ENCODE results near the gene CGNL1.

CGNL1 gene

DNA sequence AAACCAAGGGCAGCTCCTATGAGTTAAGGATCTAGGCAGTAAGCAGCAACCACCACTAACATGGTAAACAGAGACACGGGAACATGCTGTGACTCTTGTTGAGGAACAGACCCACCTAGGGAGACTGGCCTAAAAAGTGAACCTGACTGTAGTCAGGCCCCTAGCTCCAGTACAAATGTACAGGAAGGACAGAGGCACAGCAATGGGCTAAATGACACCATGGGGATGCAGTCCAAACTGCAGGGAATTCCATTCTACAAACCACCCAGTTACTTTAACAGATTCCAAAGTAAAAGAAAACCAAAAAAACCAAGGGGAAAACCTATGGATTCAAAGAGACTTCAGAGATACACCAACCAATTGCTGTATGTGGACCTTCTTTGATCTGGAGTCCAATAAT is 28.2 kb upstream of the CGNL1 start:
- Histone ChIP-seq H2AFZ (ENCODE audit: low read depth, low read length) (no peak overlapping the region), H3K9ac (ENCODE audit: low read depth, low read length) (no peak overlapping the region), H3K27me3 (ENCODE audit: insufficient read depth, low read length, poor library complexity) (no peaks in the 10 kb centered on the region), H4K20me1 (ENCODE audit: insufficient read depth, low read length) (no peaks in the 10 kb centered on the region), H3K27ac (ENCODE audit: low read length) (no peak overlapping the region), H3K4me3 (ENCODE audit: low read depth in 1 of 2, low read length in 2 of 2) (no peak overlapping the region), H3K9me3 (ENCODE audit: insufficient read depth, low read length, severe bottlenecking) (no peaks in the 10 kb centered on the region), H3K4me2 (ENCODE audit: insufficient read depth, low read length) (no peak overlapping the region), H3K4me1 (ENCODE audit: insufficient read depth, low read length) (no peaks in the 10 kb centered on the region), H3K36me3 (ENCODE audit: insufficient read depth, low read length) (no peaks in the 10 kb centered on the region), H3K79me2 (ENCODE audit: insufficient read depth, low read length) (no peaks in the 10 kb centered on the region)
- no peak for DNase-seq
- no peak for ATAC-seq (ENCODE audit: insufficient read depth, low read depth)
- TF ChIP-seq, protein P1, sequence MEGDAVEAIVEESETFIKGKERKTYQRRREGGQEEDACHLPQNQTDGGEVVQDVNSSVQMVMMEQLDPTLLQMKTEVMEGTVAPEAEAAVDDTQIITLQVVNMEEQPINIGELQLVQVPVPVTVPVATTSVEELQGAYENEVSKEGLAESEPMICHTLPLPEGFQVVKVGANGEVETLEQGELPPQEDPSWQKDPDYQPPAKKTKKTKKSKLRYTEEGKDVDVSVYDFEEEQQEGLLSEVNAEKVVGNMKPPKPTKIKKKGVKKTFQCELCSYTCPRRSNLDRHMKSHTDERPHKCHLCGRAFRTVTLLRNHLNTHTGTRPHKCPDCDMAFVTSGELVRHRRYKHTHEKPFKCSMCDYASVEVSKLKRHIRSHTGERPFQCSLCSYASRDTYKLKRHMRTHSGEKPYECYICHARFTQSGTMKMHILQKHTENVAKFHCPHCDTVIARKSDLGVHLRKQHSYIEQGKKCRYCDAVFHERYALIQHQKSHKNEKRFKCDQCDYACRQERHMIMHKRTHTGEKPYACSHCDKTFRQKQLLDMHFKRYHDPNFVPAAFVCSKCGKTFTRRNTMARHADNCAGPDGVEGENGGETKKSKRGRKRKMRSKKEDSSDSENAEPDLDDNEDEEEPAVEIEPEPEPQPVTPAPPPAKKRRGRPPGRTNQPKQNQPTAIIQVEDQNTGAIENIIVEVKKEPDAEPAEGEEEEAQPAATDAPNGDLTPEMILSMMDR (IDR thresholded peaks at IDR 0.05; ENCODE audit: borderline replicate concordance, extremely low read depth, low read length, poor library complexity, severe bottlenecking) = no peak
- TF ChIP-seq EZH2 (IDR thresholded peaks at IDR 0.05; ENCODE audit: borderline replicate concordance, low read depth, low read length, severe bottlenecking) = no peak

DNA sequence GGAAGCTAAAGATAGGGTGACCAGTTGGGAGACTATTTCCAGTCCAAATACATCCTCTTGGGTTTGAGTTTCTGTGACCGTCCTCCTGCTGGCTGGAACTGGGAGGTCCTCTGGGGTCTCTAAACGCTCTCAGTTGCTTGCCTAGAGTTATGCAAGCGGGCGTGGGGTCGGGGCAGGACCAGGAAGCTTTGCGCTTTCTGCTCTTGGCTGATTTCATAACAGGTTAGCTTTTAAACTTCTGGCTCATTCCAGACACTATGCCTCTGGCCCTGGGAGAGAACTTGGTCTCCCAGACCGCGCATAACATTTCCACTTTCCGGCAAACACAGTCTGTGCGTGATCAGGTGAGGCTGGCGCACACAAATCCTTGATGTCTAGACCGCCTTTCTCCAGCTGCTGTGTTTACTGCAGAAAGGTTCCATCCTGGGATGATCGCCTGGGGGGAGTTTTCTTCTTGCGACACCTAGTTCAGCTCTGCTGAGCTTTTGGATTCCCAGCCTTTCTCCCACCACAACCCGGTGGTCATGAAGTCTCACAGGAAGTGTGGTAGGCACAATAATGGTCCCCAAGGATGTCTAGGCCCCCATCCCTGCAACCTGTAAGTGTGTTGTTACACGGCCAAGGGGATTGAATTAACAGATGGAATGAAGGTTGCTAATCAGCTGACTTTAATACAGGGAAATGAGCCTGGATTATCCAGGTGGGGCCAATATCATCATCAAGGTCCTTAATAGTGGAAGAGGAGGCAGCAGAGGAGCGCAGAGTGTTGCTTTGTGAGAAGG is 23.6 kb upstream of the CGNL1 start:
- Histone ChIP-seq H3K36me3 (ENCODE audit: insufficient read depth, low read length) (no peaks in the 10 kb centered on the region), H3K79me2 (ENCODE audit: insufficient read depth, low read length) (no peaks in the 10 kb centered on the region), H3K27ac (ENCODE audit: low read length) (no peak overlapping the region), H3K9me3 (ENCODE audit: insufficient read depth, low read length, severe bottlenecking) (no peaks in the 10 kb centered on the region), H4K20me1 (ENCODE audit: insufficient read depth, low read length) (no peaks in the 10 kb centered on the region), H3K9ac (ENCODE audit: low read depth, low read length) (no peak overlapping the region), H3K4me2 (ENCODE audit: insufficient read depth, low read length) (no peak overlapping the region), H2AFZ (ENCODE audit: low read depth, low read length) (no peak overlapping the region), H3K27me3 (ENCODE audit: insufficient read depth, low read length, poor library complexity) (peaks cover 6% of the 10 kb centered on the region), H3K4me1 (ENCODE audit: insufficient read depth, low read length) (no peaks in the 10 kb centered on the region), H3K4me3 (ENCODE audit: low read depth in 1 of 2, low read length in 2 of 2) (no peak overlapping the region)
- DNase-seq = no peak
- TF ChIP-seq, protein P1 (IDR thresholded peaks at IDR 0.05; ENCODE audit: borderline replicate concordance, extremely low read depth, low read length, poor library complexity, severe bottlenecking) = no peak
- TF ChIP-seq EZH2 (IDR thresholded peaks at IDR 0.05; ENCODE audit: borderline replicate concordance, low read depth, low read length, severe bottlenecking) = no peak
- no peak for ATAC-seq (ENCODE audit: insufficient read depth, low read depth)

DNA sequence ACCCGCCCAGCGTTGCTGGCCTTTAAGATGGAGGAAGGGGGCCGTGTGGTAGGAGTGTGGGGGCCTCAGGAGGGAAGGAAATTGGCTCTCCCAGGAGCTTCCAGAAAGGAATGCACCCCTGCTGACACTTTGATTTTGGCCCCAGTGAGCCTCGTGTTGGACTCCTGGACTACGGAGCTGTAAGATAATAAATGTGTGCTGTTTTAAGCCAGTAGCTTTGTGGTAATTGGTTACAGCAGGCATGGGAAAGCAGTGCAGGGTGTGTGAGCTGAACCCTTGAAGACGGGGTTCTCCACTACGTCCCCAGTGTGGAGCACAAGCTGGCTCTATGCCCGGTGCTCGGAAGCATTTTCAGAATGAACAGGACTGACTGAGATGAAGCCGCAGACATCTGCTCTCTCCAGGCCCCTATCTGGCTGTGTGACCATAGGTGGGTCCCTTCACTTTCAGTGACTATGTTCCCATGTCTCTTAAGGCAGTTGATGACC is 22.9 kb upstream of the CGNL1 start:
- no peaks in the 10 kb centered on the region for H4K20me1 ChIP-seq (ENCODE audit: insufficient read depth, low read length)
- H3K4me1 ChIP-seq (ENCODE audit: insufficient read depth, low read length) = no peaks in the 10 kb centered on the region
- ATAC-seq (ENCODE audit: insufficient read depth, low read depth) (no peak), DNase-seq (no peak)
- TF ChIP-seq EZH2 (IDR thresholded peaks at IDR 0.05; ENCODE audit: borderline replicate concordance, low read depth, low read length, severe bottlenecking) = no peak
- TF ChIP-seq, protein P1 (IDR thresholded peaks at IDR 0.05; ENCODE audit: borderline replicate concordance, extremely low read depth, low read length, poor library complexity, severe bottlenecking) = no peak
- no peaks in the 10 kb centered on the region for H3K9me3 ChIP-seq (ENCODE audit: insufficient read depth, low read length, severe bottlenecking)
- no peak overlapping the region for H3K27ac ChIP-seq (ENCODE audit: low read length)
- no peak overlapping the region for H3K9ac ChIP-seq (ENCODE audit: low read depth, low read length)
- H3K4me2 ChIP-seq (ENCODE audit: insufficient read depth, low read length) = no peak overlapping the region
- H3K36me3 ChIP-seq (ENCODE audit: insufficient read depth, low read length) = no peaks in the 10 kb centered on the region
- no peak overlapping the region for H3K4me3 ChIP-seq (ENCODE audit: low read depth in 1 of 2, low read length in 2 of 2)
- peaks cover 6% of the 10 kb centered on the region for H3K27me3 ChIP-seq (ENCODE audit: insufficient read depth, low read length, poor library complexity)
- no peak overlapping the region for H2AFZ ChIP-seq (ENCODE audit: low read depth, low read length)
- no peaks in the 10 kb centered on the region for H3K79me2 ChIP-seq (ENCODE audit: insufficient read depth, low read length)

All from DND-41 (cell line).